ENCODE measurements around the gene SLC4A3.

Gene SLC4A3

DNA sequence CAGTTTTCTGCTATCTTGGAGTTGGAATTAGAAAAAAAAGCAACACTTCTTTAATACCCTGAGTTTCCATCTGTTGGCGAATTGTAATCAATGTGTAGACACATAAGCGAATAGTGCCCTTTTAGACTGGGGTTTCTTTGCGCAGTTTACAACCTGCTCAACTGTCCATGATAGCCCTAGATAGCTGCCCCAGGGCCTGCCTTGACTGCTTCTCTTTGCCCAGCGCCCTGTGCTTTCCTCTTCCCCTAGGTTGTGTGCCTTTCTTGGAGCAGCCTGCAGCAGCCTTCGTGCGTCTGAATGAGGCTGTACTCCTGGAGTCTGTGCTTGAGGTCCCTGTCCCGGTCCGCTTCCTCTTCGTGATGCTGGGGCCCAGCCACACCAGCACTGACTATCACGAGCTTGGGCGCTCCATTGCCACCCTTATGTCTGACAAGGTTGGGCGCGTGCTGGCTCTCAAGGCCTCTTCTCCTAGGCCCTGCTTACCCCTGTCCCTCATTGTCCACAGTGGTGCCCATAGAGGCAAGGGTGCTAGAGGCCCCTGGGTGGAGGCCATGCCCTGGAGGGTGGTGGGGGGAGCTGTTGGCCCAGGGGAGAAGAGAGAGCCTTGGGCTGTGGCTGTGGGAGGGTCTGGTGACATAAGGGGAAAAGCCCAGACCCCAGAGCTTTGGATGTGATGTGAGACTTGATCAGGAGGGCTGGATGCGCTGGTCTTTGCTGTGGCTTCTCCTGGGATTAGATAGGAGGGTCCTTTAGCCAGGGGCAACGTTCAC is 6.9 kb downstream of the SLC4A3 start:
- DNase-seq = no peak

GRCh38 chr2:219634951-219635751 is 7.7 kb downstream of the SLC4A3 start:
- DNase-seq = no peak

DNA sequence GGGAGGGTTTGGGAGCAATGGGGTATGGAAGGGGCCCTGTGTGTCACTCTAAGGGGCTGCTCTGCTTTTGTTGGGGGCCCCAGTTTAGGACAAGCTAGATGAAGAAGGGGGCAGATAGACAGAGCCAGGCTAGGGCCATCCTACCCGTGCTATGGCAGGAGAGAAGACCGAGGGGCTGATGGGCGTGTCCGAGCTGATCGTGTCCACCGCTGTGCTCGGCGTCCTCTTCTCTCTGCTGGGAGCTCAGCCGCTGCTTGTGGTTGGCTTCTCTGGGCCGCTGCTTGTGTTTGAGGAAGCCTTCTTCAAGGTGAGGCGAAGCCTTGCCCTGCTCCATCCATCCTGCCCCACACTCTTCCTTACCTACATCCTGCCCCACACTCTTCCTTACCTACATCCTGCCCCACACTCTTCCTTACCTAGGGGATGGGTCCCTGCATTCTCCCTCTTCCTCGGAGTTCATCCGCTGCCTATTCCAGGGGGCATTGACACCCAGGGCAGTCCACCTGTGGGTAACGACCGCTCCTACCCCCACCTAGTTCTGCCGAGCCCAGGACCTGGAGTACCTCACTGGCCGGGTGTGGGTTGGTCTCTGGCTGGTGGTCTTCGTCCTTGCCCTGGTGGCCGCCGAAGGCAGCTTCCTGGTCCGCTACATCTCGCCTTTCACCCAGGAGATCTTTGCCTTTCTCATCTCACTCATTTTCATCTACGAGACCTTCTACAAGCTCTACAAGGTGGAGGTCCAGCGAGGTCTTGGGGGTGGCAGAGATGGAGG is 8.9 kb downstream of the SLC4A3 start:
- no peak for DNase-seq

DNA sequence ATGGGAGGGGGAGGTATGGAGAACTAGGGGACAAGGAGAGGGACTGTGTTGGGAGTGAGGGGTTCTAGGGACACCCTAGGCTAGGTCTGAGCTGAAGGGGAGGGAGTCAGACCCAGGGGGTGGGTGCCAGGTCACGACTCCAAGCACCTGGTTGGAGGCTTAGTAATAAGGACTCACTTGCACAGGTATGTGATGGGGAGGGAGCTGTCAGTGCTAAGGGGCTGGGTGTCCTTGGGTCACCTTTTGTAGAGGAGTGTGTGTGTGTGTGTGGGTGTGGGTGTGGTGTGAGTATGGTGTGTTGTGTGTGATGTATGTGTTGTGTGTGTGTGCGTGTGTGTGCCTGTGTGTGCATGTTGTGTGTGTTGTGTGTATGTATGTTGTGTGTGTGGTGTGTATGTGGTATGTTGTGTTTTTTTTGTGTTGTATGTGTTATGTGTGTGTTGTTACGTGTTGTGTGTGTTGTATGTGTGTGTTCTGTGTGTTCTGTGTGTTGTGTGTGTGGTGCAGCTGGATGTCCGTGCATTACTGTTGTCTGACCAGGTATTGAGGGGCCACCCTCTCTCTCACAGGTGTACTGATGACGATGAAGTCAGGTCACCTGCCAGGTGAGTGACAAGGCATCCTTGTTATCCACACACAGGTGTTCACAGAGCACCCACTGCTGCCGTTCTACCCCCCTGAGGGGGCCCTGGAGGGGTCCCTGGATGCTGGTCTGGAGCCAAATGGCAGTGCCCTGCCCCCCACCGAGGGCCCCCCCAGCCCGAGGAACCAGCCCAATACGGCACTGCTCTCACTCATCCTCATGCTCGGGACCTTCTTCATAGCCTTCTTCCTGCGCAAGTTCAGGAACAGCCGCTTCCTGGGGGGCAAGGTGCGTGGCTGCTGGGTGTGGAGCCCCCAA is 9.8 kb downstream of the SLC4A3 start:
- DNase-seq = no peak

DNA sequence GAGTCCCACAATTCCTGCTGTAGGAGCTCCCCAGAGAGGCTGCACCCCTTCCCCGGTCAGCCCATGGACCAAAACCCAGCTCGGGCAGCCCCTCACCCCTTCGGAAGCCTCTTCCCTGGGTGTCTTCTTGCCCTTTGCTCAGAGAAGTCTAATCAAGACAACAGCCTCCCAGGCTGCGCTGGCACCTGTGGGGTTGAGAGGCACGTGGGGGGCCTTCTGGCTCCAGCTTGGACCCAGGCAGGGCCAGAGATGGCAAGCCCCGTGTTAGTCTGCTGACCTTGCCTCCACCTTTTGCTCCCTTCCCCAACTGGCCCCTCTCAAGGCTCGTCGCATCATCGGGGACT is 10.4 kb downstream of the SLC4A3 start:
- DNase-seq = no peak

- no peak for DNase-seq
Observed at GRCh38 chr2:219638217-219638947, 11.0 kb downstream of the SLC4A3 start.

DNA sequence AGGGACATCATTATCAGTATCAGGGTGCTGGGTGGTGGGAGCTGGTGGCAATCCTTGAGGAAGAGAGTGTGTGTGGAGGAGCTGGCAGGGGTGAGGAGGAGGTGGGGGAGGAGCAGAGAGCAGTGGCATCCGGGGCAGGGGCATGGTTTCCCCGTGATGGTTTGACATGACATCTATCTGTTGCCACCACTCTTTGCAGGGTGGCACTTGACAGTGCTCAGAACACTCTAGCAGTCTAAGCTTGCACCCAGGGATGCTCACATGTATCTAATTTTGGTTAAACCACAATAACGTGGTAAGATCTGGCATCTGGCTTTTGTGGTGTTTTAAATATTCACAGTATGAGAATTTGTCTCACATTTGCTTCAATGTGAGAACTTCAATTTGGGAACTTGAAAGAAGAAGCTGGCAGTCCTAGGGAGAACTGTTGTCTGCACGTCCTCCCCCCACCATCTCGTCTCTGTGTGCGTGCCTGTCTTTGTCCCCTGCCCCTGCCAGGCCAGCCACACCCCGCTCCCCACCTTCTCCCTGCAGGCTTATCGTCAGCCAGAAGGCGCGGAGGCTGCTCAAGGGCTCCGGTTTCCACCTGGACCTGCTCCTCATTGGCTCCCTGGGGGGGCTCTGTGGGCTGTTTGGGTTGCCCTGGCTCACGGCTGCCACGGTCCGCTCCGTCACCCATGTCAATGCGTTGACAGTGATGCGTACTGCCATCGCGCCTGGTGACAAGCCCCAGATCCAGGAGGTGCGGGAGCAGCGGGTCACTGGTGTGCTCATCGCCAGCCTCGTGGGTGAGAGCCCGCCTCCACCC is 11.7 kb downstream of the SLC4A3 start:
- no peak for DNase-seq

- no peak for DNase-seq
Observed at GRCh38 chr2:219641390-219642068, 14.1 kb downstream of the SLC4A3 start.

- DNase-seq = no peak
Observed at GRCh38 chr2:219642069-219642454, 14.6 kb downstream of the SLC4A3 start.

GRCh38 chr2:219642465-219643083 is 15.1 kb downstream of the SLC4A3 start:
- DNase-seq = peak; percentile 85 to 86

- DNase-seq = no peak
Observed at GRCh38 chr2:219643084-219643473, 15.6 kb downstream of the SLC4A3 start.

- no peak for DNase-seq
Observed at GRCh38 chr2:219643788-219644398, 16.5 kb downstream of the SLC4A3 start.

GRCh38 chr2:219644801-219645480 is 17.5 kb downstream of the SLC4A3 start:
- DNase-seq = no peak

- DNase-seq = no peak
Observed at GRCh38 chr2:219645631-219646527, 18.4 kb downstream of the SLC4A3 start.

DNA sequence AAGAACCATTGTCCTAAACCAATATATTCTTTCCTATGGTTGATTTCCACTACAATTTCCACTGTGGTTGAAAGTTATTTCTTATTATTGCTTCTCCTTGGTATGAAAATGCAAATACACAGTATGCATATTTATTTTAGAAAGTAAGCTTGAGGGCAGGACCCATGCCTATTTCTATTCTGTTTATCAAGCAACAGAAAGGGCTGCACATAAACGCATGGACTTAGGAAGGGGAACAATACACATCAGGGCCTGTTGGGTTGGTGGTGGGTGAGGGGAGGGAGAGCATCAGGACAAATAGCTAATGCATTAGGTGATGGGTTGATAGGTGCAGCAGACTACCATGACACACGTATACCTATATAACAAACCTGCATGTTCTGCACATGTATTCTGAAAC is 20.7 kb downstream of the SLC4A3 start:
- DNase-seq = no peak

- DNase-seq = no peak
Observed at GRCh38 chr2:219648963-219649362, 21.5 kb downstream of the SLC4A3 start.

GRCh38 chr2:219650426-219651248 is 23.2 kb downstream of the SLC4A3 start:
- no peak for DNase-seq
